ENCODE results near the gene C15orf62.

The C15orf62 gene

GRCh38 chr15:40755812-40756208, 14.0 kb upstream of the C15orf62 start:
- peak overlapping the region; percentile 84 for H3K27ac ChIP-seq
- TF ChIP-seq ZFX (IDR thresholded peaks at IDR 0.05) (no peak), CTCF (conservative IDR thresholded peaks at IDR 0.05) (no peak)

GRCh38 chr15:40756938-40757337, 12.8 kb upstream of the C15orf62 start:
- H3K27ac ChIP-seq = peak overlapping the region; percentile 19; the same call in 1 of the 2 replicates
- no peak for TF ChIP-seq ZFX (IDR thresholded peaks at IDR 0.05)
- no peak for TF ChIP-seq CTCF (conservative IDR thresholded peaks at IDR 0.05)

- no peak overlapping the region for H3K27ac ChIP-seq
- TF ChIP-seq ZFX (IDR thresholded peaks at IDR 0.05) (no peak), CTCF (conservative IDR thresholded peaks at IDR 0.05) (no peak)
Observed at GRCh38 chr15:40759961-40760360, 9.8 kb upstream of the C15orf62 start.

GRCh38 chr15:40762919-40763800, 6.6 kb upstream of the C15orf62 start:
- TF ChIP-seq ZFX (IDR thresholded peaks at IDR 0.05) (no peak), CTCF (conservative IDR thresholded peaks at IDR 0.05) (no peak)
- H3K27ac ChIP-seq = peak overlapping the region; percentile 82

GRCh38 chr15:40763801-40764628, 5.8 kb upstream of the C15orf62 start, which contains the start of gene GCHFR:
Gene GCHFR (plus strand): TSS chr15:40764068. CDS start chr15:40764181, 113 bp downstream.
- TF ChIP-seq ZFX (IDR thresholded peaks at IDR 0.05) (no peak), CTCF (conservative IDR thresholded peaks at IDR 0.05) (no peak; the same call in 1 of the 2 replicates)
- peak within 1 kb of the TSS; percentile 82 for H3K27ac ChIP-seq

GRCh38 chr15:40764629-40765103, 5.1 kb upstream of the C15orf62 start:
- TF ChIP-seq ZFX (IDR thresholded peaks at IDR 0.05) = no peak
- TF ChIP-seq CTCF (conservative IDR thresholded peaks at IDR 0.05) = no peak
- peak overlapping the region; percentile 82 for H3K27ac ChIP-seq
